HFF-Myc (cell line): ENCODE data around the gene SEC11A.

Source experiments
- DNase-seq: peaks from one replicate; pipeline ENCODE4 v3.0.0-alpha.2; 2011; ENCODE audit warnings: low read depth; ENCODE audit errors: extremely low read depth
- H3K4me3 ChIP-seq: replicated peaks from 2 replicates; pipeline ENCODE4 v1.5.1; 2011; ENCODE audit warnings: low read depth, mild to moderate bottlenecking, control low read depth, low read length
- CTCF ChIP-seq: IDR thresholded peaks from 2 replicates; pipeline ENCODE4 v1.5.1; 2012; ENCODE audit warnings: mild to moderate bottlenecking, low read depth, low read length, control low read depth; ENCODE audit errors: missing control alignments

SEC11A gene

DNA sequence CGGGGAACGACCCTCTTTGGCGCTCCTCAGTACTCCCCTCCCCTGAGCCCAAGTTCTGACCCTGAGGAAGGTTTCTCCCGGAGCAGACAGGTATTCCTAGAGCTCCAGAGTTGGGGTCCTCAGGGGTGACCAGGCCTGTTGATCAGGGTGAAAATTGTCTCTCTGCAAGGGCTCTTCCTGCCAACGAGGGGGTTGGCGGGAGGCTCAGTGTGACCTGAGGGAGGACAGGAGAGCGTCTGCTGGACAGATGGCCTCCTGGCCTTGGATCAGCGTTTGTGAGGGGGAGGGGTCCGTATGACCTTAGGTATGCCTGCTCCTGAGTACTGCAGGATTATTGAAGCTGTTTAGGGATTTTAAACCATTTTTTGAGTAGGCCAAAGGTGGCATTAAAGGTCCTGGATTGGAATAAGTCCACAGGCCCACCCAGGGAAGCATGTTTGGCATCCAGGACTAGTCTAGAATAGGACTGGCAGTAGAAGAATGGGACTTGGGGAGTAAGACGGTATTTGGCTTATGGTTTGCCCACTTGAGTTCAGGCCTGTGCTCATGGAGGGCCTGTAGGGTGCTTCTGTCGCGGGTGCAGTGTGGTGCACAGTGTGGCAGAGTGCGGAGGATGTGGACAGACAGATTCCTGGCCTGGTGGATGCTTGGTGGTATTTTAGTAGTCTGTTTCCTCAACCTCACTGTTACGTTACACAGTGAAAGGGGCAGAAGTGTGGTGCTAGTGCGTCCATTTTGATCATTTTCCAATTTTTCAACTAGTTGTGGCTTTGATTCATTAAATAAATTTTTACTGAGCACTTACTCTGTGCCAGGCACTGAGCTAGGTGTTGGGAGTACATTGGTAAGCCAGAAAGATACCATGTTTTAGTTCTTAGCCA, 33.4 kb upstream of the SEC11A start:
- DNase-seq = no peak
- no peak for TF ChIP-seq CTCF
- H3K4me3 ChIP-seq = peak overlapping the region; percentile 98

- H3K4me3 ChIP-seq = peak within 1 kb of the TSS; percentile 98
- DNase-seq = no peak
- TF ChIP-seq CTCF = no peak
Observed at GRCh38 chr15:84748274-84749110, 32.6 kb upstream of the SEC11A start, which contains the start of gene ZNF592. ZNF592 (plus strand) TSS chr15:84748592; CDS start chr15:84782676, 34,084 bp downstream.

DNA sequence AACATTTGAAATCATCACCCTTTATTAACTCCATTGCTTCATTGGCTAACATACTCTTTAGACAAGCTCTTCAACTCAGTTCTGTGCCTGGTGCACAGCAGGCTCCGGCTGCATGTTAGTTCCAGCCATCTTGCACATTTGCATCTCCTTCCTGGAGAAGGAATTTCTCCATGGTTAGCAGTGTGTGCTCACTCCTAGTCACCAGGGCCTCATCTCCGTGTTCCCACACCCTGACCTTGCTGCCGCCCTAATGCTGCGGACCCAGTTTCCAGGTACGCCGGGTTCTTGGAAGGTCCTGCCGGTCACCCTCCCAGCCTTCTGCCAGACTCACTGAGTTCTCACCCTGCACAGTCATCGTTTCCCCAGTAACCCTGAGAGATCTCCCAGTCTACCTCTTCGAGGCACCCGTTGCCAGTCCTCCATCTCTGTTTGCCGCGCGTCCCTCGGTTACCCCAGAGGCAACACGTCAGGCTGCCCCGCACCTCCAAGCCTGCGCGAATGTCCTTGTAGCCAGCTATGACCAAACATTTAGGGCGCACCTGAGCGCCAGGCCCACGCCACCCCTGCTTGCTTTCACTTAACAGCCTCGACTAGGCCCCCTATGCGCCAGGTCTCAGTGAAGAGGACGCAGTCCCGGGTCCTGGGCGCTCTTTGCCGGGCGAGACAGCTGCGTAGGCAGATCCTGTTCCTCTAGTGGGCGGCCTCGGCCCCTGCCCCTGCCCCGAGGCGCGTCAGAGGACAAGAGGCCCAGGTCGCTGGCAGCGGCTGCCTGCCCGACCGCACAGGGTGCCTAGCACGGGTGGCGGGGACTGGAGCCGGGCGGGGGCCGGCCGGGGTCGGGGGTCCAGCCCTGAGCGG, 31.7 kb upstream of the SEC11A start:
- no peak for DNase-seq
- TF ChIP-seq CTCF = no peak
- peak overlapping the region; percentile 61 for H3K4me3 ChIP-seq

GRCh38 chr15:84741121-84741520, 25.2 kb upstream of the SEC11A start:
- no peak for TF ChIP-seq CTCF
- no peak for DNase-seq
- H3K4me3 ChIP-seq = no peak overlapping the region

DNA sequence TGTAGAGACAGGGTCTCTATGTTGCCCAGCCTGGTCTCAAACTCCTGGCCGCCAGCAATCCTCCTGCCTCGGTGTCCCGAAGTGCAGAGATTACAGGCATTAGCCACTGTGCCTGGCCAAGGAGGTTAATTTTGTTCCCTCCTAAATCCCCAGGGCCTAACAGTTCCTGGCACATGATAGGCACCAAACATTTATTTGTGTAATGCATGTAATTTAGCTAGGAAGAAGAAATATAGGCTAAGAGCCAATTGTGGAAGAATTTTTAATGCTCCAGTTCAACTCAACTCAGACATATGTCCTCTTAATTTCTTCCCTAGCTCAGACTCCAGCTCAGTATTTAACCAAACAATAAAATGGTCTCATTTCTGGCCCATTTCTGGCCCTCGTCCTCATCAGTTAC, 24.8 kb upstream of the SEC11A start:
- no peak overlapping the region for H3K4me3 ChIP-seq
- TF ChIP-seq CTCF = no peak
- DNase-seq = no peak

- DNase-seq = no peak
- no peak overlapping the region for H3K4me3 ChIP-seq
- TF ChIP-seq CTCF = no peak
Observed at GRCh38 chr15:84737005-84737404, 21.1 kb upstream of the SEC11A start.
